Measurements from ENCODE around the gene SNN.
A peak's percentile ranks its signal among the peaks of the same experiment; 100 is the strongest.

SNN gene

GRCh38 chr16:11667824-11668622, at the start of gene SNN:
SNN (plus strand) TSS chr16:11668455; CDS start chr16:11676060, 7,605 bp downstream.
- peak; percentile 74 to 77 (median 76) for DNase-seq (ENCODE audit: low read depth in 3 of 3)

- no peak for DNase-seq (ENCODE audit: low read depth in 3 of 3)
Measured at GRCh38 chr16:11619327-11619851, 48.9 kb upstream of the SNN start.

GRCh38 chr16:11620243-11621003, 47.8 kb upstream of the SNN start:
- DNase-seq (ENCODE audit: low read depth in 3 of 3): no peak

GRCh38 chr16:11621539-11621919, 46.7 kb upstream of the SNN start:
- DNase-seq (ENCODE audit: low read depth in 3 of 3): no peak

- DNase-seq (ENCODE audit: low read depth in 3 of 3): peak in 1 of 3 experiments; percentile 9
Measured at GRCh38 chr16:11621920-11622651, 46.2 kb upstream of the SNN start.

GRCh38 chr16:11624205-11624604, 44.0 kb upstream of the SNN start:
- DNase-seq (ENCODE audit: low read depth in 3 of 3): no peak

- DNase-seq (ENCODE audit: low read depth in 3 of 3): no peak
Measured at GRCh38 chr16:11624636-11625607, 43.3 kb upstream of the SNN start.

- no peak for DNase-seq (ENCODE audit: low read depth in 3 of 3)
Measured at GRCh38 chr16:11625769-11626168, 42.5 kb upstream of the SNN start.

GRCh38 chr16:11626657-11627291, 41.5 kb upstream of the SNN start:
- no peak for DNase-seq (ENCODE audit: low read depth in 3 of 3)

GRCh38 chr16:11627292-11627663, 41.0 kb upstream of the SNN start:
- DNase-seq (ENCODE audit: low read depth in 3 of 3): no peak

GRCh38 chr16:11627822-11628457, 40.3 kb upstream of the SNN start:
- no peak for DNase-seq (ENCODE audit: low read depth in 3 of 3)

GRCh38 chr16:11629071-11630030, 38.9 kb upstream of the SNN start:
- DNase-seq (ENCODE audit: low read depth in 3 of 3): no peak

GRCh38 chr16:11630046-11630767, 38.0 kb upstream of the SNN start:
- DNase-seq (ENCODE audit: low read depth in 3 of 3): no peak

GRCh38 chr16:11630768-11631056, 37.5 kb upstream of the SNN start:
- DNase-seq (ENCODE audit: low read depth in 3 of 3): no peak

- no peak for DNase-seq (ENCODE audit: low read depth in 3 of 3)
Measured at GRCh38 chr16:11631214-11631613, 37.0 kb upstream of the SNN start.

- DNase-seq (ENCODE audit: low read depth in 3 of 3): no peak
Measured at GRCh38 chr16:11632455-11632939, 35.8 kb upstream of the SNN start.

- no peak for DNase-seq (ENCODE audit: low read depth in 3 of 3)
Measured at GRCh38 chr16:11633113-11633512, 35.1 kb upstream of the SNN start.

GRCh38 chr16:11634312-11634711, 33.9 kb upstream of the SNN start:
- no peak for DNase-seq (ENCODE audit: low read depth in 3 of 3)
